ELR (cell line): ENCODE results near the gene LSM3.

Experiments used
- DNase-seq: peaks from one replicate; pipeline ENCODE4 v3.0.0-alpha.2; 2015; ENCODE audit warnings: low read depth

Gene LSM3

GRCh38 chr3:14157951-14158350 lies 20.7 kb upstream of the LSM3 start:
- no peak for DNase-seq

DNA sequence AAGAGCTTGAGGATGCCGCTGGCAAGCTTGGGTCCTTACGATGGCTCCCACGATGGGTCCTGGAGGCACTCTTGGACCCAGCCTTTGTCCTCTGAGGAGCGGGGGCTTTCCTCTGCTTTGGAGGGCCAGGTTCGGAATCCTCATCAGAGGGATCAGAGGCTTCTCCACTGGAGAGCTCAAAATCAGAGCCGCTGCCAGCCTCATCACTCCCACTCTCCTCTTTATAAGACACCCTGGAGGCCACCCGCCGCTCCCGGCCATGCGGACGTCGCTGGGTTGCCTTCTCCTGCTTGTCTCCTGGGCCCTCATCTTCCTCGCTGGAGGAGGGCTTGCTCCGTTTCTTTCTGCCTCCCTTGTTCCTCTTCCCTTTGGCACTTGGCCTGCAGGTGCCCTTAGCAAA lies 20.2 kb upstream of the LSM3 start:
- no peak for DNase-seq

DNA sequence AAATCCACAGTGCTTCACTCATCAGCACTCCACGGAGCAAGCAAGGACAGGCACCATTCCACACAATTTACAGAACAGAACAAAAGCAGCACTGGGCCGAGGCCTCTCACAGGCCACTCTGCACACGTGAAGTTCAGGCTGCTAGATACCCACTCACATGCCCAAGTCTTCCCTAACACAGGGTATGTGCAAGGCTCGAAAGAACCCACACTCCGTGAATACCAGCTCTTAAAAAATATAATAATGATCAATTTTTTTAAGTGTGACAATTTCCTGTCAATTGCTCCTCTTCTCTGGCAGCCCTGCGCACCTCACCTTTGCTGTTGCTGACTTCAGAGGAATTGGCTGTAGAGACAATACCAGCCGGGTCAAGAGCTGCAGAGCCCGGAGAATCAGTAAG lies 19.2 kb upstream of the LSM3 start:
- no peak for DNase-seq

DNA sequence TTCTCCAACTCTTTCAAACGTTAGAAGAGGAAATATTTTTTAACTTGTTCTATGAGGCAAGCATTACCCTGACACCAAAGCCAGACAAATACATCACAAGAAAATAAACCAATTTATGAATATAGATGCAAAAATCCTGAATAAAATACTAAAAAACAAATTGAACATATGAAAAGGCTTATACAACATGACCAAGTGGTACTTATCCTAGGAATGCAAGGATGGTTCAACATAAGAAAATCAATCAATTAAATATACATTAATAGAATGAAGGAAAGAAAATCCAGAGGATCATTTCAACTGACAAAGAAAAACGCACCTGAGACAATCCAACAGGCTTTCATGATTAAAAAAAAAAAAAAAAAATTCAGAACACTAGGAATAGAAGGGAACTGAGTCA lies 17.3 kb upstream of the LSM3 start:
- DNase-seq = no peak

- no peak for DNase-seq
Measured at GRCh38 chr3:14162178-14162577, 16.4 kb upstream of the LSM3 start.

- peak; percentile 74 for DNase-seq
Measured at GRCh38 chr3:14166877-14167603, 11.6 kb upstream of the LSM3 start.

DNA sequence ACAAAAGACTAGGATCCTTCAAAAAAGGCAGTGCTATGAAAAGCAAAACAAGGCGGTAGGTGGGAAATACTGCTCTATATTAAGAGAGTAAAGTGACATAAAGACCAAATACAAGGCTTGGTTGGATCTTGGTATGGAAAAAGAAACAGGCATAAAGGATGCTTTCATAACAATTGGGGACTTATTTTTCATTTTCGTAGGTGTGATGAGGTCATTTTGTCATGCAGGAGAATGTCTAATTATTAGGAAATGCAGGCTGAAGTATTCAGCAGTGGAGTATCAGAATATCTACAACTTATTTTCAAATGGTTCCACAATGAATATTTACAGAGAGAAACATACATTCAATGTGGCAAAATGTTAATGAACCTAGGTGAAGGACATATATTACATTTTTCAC lies 9.2 kb upstream of the LSM3 start:
- no peak for DNase-seq

- peak; percentile 44 for DNase-seq
Measured at GRCh38 chr3:14169871-14170270, 8.7 kb upstream of the LSM3 start.

- peak; percentile 91 for DNase-seq
Measured at GRCh38 chr3:14170531-14171159, 8.0 kb upstream of the LSM3 start.

DNA sequence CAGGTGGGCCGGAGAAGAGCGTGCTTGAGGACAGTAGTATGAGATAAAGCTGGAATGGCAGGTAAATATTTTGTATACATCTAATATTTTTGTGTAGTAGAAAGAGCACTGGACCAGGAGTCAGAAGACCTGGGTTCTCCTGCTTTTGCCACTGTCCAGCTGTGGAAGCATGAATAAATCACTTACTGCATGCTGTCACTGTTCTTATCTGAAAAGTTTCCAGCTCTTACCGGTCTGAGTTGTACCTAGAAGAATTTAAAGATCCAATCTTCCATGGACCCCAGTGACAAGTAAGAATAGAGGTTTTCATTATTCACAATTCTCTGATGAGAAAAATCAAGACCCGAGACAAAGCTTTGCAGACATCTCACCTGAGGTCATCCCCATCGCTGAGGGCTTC lies 6.1 kb upstream of the LSM3 start:
- no peak for DNase-seq

DNA sequence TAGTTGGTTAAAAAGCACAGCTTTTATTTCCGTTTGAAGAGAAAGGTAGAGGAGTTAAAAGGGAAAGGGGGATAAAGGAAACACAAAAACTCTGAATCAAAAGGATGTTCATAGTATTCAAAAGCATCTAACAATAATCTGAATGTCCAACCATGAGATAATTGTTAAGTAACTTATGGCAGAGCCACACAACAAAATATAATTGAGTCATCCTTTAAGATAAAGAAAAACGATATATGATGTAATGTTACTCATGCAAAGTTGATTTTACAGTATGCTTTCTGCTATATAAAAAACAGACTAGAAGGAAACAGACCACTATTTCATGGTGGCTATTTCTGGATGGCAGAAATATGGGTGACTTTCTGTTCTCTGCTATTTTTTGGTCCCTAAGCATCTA lies 4.1 kb upstream of the LSM3 start:
- DNase-seq = peak; percentile 47

DNA sequence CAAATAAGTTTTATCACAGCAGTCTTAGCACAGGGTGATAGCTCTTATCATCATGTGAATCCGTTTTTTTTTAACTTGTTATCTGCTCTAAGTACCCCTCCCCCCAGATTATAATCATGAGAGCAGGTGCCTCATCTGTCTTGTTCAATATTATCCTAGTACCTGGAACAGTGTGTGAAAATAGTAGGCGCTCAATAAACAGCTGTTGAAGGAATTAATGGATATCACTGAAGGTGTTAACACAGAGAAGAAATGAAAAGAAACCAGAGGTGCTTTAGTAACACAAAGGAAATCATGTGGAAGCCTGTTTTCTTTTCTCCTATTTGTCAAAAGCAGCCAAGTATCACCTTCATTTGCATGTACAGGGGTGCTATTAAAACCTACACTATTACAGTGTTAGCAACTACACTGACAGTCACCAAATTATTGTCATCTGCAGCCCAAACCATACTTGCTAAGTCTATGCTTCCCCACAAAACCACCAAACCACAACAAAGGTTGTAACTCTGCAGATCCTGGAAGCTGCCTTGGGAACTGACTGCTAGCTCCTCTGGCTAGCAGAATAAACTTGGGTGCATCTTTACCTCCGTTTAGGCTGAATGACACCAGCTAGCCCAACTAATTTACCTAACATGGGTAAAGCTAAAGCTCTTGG lies 3.1 kb upstream of the LSM3 start:
- peak; percentile 55 for DNase-seq

DNA sequence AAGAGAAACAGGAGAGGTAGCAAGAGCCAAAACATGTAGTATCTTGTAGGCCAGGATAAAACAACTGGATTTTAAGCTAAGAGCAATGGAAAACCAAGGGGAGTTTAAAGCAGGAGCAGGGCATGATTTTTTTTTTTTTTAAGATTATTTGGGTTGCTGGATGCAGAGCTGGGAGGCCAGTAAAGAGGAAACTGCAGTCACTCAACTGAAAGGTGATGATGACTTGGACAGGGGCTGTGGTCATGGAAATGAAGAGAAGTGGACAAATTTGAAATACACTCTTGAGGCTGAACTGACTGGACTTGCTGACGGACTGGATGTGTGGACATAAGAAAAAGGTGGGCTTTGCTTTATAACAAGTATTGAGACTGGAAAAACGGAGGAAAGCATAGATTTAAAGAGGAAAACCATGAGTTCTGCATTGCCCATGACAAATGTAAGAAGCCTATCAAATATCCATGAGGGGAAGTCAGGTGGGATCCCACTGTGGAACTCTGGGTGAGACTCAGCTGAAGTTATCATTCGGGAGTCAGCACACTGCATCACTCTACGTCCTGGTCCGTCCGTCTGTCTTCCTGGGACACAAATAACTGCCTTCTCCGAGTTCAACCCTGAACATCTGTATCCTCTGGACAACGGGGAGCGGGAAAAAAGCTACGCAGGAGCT lies 904 bp upstream of the LSM3 start:
- peak; percentile 49 for DNase-seq

DNA sequence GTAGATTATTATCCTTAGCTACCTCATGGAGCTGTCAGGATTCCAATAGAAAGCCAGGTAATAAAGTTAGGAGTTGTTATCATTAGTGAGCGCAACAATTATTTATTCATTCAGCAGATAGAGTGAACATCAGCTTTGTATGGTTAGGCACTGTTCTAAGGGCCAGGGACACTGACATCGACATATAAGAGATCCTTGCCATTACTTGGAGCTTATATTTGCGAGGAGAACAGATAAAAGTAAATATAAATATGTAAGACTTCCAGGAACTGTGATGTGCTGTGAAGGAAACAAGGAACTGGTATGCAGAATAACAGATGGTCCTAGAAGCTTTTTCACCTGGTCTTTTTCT lies 473 bp downstream of the LSM3 start:
- DNase-seq = no peak

- no peak for DNase-seq
Measured at GRCh38 chr3:14179795-14180194, 1.2 kb downstream of the LSM3 start.

GRCh38 chr3:14181253-14181652 lies 2.6 kb downstream of the LSM3 start:
- no peak for DNase-seq

- no peak for DNase-seq
Measured at GRCh38 chr3:14183015-14183577, 4.5 kb downstream of the LSM3 start.

- DNase-seq = no peak
Measured at GRCh38 chr3:14186854-14187458, 8.3 kb downstream of the LSM3 start.

GRCh38 chr3:14188041-14188754 lies 9.6 kb downstream of the LSM3 start:
- no peak for DNase-seq

DNA sequence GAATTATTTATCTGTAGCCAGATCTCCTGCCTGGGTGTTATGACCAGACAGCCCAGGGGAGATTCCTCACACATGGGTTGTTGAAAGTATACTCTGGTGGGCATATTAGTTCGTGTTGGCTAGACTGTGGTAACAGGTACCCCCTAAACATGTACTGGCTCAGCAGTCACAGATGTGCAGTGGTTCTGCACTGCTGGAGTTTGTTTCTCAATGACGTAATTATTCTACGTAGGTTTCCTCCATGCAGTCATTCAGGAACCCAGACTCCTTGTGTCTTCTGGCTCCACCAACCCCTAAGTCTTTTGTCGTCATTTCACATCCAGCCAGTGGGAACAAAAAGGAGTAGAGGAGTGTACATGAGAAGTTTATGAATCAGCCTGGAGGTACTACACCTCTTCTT lies 16.2 kb downstream of the LSM3 start:
- DNase-seq = no peak

DNA sequence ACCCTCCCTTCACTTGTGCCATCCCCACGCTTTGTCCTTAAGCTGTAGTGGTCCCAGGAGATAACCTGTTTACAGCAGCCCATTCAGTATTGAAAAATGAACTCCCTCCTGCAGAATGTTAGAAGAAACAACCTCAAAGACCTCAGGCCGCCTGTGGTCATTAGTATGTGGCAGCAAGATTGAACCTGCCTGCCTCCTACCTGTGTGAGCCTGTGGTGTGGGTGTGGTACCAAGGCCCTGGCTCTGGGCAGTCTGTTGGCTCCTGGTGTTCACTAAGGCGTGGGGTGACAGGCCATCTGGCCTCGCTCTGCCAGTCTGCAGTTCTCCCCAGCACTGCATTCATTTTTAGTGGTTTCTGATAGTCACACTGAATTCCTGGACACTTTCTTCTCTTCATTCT lies 21.0 kb downstream of the LSM3 start:
- DNase-seq = no peak

GRCh38 chr3:14200276-14200675 lies 21.7 kb downstream of the LSM3 start:
- no peak for DNase-seq
